OCI-M1 (cell line): Measurements from ENCODE around the gene SLC26A9.

Experiments used
- DNase-seq: peaks from one replicate; lab custom pipeline; 2025; lab: John Stamatoyannopoulos, UW

The SLC26A9 gene

DNA sequence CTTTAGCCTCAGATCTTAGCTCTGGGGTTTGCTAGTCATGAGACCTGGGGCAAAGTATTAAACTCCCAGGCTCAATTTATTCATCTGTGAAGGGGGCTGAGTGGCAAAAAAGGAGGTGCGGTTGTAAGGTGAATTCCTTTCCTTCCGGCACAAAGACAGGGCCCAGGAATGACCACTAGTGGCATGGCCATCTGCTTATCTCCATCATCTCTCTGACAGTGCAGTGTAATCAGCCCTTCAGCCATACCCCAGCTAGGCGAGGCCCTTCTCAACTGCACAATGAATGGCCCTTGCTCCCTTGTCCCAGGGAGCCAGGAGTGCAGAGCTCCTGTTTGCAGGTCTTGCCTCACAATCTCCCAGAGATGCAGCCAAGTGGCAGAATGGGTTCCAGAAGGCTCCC lies 5.6 kb upstream of the SLC26A9 start:
- no peak for DNase-seq

DNA sequence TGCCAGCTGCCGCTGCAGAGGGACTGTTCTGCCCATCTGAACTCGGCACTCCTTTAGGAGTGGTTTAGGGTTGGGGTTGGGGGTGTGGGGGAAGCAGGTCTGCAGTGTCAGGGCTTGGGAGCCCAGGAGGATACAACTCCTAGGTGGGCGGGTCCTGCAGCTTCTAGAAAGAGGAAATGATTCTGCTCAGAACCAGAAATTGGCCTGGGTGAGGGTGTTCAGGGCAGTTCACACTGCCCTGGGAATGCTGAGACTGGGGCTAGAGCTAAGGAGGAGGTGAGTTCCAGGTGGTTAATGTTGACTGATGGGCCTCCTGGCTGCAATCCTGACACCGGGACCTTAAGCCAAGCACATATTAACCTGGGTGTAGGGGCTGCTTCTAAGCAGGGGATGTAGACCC lies 4.8 kb upstream of the SLC26A9 start:
- peak; percentile 38 for DNase-seq

DNA sequence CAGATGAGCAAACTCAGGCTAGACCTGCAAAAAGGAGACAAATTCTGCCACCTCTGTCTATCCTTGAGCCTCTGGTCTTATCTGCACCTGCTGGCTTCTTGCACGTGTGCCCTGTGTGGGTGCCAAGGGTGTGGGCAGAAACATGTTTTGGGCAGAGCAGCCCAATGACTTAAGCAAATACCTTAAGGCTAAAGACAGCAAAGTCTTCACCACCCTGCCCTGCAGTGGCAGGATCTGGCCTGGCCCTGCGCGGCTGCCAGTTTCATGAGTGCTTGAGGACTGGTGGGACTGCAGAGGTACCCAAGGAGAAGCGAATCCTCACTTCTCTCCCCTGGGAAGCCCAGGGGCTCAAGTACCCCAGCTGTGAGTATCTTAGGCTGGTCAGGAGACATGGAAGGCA lies 3.8 kb upstream of the SLC26A9 start:
- no peak for DNase-seq

- DNase-seq, result no peak
Measured at GRCh38 chr1:205945069-205945468, 1.8 kb upstream of the SLC26A9 start.

DNA sequence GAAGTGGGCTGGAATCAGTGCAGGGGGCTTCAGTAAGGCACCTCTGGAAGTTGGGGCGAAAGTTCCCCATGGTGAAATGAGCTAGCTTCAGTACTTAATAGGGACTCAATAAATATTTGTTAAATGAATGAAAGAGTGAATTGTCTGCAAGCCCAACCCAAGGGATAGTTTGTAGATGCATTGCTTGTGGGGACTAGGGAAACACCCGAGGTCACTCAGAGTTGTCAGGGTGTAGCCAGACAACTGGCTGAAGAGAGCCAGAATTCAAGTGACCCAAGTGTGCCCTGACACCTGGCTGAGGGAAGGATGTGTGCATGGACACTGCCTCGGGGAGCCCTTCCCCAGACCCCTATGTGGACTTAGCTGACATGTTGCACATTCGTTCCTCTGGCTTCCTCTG lies 1.3 kb upstream of the SLC26A9 start:
- DNase-seq, result no peak

DNA sequence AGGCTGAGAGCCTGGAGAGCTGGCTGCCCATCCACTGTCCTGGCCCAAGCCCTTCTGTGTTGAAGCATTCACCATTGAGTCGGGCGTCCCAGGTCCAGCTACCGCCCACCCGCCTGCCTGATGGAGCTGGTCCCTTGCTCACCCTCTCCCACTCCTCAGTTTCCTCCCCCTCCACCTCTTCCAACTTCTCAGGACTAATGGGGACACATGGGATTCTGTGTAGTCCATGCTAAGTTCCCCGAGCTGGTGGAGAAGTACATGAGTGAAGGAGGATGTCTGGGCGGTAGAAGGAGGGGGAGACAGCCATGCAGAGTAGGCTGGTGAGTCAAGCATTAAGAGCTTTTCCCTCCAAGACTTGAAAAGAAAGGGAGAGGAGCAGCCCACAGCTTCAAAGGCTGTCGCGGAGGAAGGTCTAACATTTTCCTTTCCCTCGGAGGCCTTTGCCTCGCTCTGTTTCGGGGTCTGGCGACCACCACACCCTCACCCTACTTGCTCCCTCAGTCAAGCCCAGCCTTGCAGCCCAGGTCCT lies 561 bp downstream of the SLC26A9 start:
- no peak for DNase-seq

GRCh38 chr1:205940710-205941109 lies 2.5 kb downstream of the SLC26A9 start:
- no peak for DNase-seq

DNA sequence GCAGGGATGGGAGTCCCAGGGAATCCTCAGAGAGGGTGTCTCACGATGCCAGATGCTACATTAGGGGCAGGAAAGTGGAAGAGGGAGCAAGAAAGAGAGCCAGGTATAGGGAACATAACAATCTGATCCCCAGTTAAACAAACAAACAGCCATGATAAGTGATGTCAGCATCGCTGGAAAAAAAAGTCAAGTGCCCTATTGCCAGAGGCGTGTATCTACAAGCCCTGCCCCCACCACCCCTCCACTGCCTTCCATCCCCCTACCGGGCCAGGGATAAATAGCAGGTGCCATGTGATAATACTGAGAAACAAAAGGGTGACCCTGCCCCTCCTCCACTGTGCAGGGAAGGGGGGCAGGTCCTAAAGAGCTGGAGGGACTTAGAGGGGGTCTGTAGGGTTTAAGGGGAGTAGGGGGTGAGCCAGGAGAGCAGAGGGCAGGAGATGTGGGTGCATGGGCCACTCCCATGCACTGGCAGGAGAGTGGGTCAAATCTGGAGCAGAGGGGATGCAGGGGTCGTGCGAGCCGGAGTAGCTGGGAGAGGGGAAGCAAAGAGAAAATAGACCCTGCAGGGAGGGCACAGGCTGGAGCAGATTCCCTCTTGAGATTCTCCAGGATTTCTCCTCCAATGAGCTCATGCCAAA lies 3.4 kb downstream of the SLC26A9 start:
- DNase-seq, result peak; percentile 51

GRCh38 chr1:205938682-205939081 lies 4.6 kb downstream of the SLC26A9 start:
- DNase-seq, result no peak

DNA sequence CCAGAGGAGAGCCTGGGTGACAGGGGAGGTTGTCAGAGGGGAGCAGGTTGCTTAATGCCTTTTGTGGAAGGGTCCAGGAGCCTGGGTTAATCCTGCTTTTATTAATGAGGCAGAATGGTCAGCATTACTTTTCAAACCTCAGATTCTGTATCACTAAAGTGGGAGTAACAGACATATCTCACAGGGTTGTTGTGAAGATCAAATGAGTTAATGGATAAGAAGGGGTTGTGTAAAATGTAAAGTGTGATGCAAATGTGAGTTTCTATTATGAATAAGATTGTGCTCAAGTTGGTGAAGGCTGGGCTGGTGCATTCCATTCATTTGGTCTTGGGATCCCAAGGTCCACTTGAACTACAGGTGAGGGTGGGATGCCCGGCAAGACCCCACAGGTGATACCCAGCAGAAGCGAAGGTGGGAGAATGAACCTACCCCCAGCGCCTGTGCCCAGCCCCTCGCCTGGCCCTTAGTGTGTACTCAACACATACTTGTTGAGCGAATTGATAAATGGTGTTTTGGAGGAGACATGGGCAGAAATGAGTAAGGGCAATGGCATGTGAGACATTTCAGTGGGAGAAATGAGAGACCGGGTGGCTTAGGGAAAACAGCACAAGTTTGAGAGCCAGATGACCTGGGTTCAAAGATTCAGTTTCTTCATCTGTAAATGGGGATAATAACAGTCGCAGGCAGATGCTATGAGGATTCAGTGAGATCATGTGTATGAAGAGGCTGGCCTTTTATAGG lies 6.2 kb downstream of the SLC26A9 start:
- no peak for DNase-seq

- DNase-seq, result no peak
Measured at GRCh38 chr1:205936311-205936710, 6.9 kb downstream of the SLC26A9 start.

GRCh38 chr1:205935869-205936268 lies 7.4 kb downstream of the SLC26A9 start:
- DNase-seq, result no peak

GRCh38 chr1:205934788-205935187 lies 8.5 kb downstream of the SLC26A9 start:
- DNase-seq, result no peak

DNA sequence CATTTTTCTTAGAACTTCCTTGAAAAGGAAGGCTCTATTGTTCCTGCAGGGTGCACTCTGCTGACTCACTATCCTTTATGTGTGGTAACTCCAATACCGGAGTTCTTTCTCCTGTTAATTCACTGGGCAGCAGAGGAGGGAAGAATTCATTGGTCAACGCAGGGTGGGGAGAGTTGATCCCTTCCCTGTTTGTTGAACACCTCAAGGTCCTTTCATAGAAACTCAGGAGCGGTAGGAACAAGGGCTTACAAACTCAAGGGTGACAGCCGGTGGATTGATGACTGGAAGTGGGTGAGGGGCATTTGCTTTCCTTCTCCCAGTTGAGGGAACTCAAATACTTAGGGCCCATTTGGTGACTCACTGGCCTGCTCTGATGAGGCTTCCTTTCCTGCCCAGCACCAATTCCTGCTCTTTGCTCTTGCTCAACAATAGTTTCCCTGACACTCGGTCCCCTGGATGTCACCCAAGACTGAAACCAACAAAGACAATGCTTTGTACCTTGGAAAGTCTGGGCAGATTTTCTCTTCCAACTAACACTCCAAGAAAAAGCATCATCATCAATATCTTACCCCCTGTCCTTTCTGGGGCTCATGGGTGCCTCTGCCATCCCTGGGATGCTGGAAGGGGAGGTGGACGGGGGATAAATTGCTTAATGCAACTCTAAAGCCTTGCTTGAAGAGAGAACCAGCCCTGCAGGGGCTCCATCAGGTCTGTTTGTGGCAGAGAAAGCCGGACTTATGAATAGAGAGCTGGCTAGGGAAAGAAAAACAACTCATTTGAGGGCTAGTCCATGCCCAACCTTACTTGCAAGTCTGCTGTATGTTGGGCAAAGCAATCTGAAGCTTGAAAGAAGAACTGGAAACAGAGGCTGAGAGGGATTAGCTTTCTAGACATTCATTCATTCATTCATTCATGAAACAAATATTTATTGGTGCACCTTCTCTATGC lies 9.3 kb downstream of the SLC26A9 start:
- DNase-seq, result no peak

GRCh38 chr1:205932776-205933175 lies 10.5 kb downstream of the SLC26A9 start:
- no peak for DNase-seq

- DNase-seq, result no peak
Measured at GRCh38 chr1:205930799-205931281, 12.4 kb downstream of the SLC26A9 start.

GRCh38 chr1:205930195-205930577 lies 13.1 kb downstream of the SLC26A9 start:
- DNase-seq, result no peak

GRCh38 chr1:205929496-205930194 lies 13.6 kb downstream of the SLC26A9 start:
- no peak for DNase-seq

DNA sequence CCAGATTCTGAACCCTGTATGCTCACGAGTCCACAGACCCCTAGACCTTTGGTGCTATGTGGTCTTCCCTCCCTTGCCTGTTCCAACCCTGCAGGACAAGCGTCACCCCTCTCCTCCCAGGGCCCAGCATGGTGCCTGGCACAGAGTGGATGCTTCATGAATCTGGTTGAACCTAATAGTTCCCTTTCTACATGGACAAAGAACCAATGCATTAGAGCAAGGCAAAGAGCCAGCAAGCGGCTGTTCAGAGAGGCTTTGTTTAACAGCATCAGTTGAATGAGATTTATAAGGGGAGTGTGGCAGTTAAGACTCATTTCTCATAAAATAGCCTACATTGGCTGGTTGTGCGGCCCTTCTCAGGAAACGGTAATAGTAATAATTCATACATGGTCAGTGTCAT lies 14.9 kb downstream of the SLC26A9 start:
- no peak for DNase-seq

DNA sequence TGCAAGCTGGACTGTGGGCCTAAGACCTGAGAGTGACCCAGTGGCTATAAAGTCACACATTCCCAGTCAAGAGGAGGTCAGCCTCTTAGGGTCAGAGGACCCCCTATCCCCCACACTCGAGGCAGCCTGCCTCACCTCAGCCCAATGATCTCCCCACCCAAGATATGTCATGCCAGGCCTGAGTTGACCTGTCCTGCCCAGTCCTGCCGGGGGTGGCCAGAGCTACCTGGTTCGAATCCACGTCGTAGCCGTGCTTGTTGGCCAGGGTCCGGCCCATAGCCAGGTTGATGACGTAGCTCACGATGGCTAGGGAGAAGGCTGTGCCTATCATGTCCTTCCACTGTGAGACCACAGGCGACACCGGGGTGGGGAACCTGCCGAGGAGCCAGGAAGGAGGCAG lies 15.6 kb downstream of the SLC26A9 start:
- no peak for DNase-seq

GRCh38 chr1:205927247-205927646 lies 16.0 kb downstream of the SLC26A9 start:
- DNase-seq, result no peak

DNA sequence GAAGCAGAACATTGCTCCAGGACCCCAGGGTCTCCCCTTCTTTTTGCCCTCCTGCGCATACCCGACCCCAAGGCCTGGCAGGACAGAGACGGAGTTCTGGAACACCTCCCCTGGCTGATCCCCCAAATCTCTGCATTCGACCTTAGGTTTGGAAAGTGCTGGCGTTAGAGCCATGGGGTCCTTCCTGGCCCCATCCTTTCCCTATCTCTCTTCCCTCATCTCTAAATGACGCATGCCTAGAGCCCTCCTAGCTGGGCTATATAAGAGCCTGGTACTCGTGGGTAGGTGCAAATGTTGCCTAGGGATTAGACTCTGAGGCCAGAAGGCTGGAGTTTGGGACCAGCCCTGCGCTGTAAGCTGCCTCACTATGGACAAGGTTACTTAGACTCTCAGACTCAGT lies 16.6 kb downstream of the SLC26A9 start:
- DNase-seq, result no peak
